GM21529 (cell line): Measurements from ENCODE around the gene MAP4K1.
A peak's percentile ranks its signal among the peaks of the same experiment; 100 is the strongest.
"Not testable (repeated sequence)": the region's sequence is repeated elsewhere in the genome, so short reads cannot be mapped to it uniquely, and the experiment has no call there.

Source experiments
- ATAC-seq: cut with Tn5 transposase; IDR thresholded peaks from one replicate; pipeline ENCODE4 v1.9.1; 2021; ENCODE audit not compliant: unreplicated experiment

MAP4K1 gene

GRCh38 chr19:38653028-38653571 lies 35.3 kb upstream of the MAP4K1 start:
- ATAC-seq = no peak

GRCh38 chr19:38650911-38651584 lies 33.3 kb upstream of the MAP4K1 start:
- ATAC-seq = no peak

GRCh38 chr19:38650172-38650775 lies 32.5 kb upstream of the MAP4K1 start:
- no peak for ATAC-seq

GRCh38 chr19:38649305-38650171 lies 31.8 kb upstream of the MAP4K1 start:
- no peak for ATAC-seq

GRCh38 chr19:38648769-38649304 lies 31.1 kb upstream of the MAP4K1 start:
- ATAC-seq = no peak

- no peak for ATAC-seq
Observed at GRCh38 chr19:38647966-38648768, 30.4 kb upstream of the MAP4K1 start.

- peak; percentile 78 for ATAC-seq
Observed at GRCh38 chr19:38647368-38647965, 29.7 kb upstream of the MAP4K1 start, which contains the start of gene ACTN4. Gene ACTN4, plus strand, starts transcription at chr19:38647649. Its CDS starts 97 bp downstream, at chr19:38647746.

GRCh38 chr19:38644719-38645118 lies 27.0 kb upstream of the MAP4K1 start:
- ATAC-seq = no peak

- ATAC-seq = no peak
Observed at GRCh38 chr19:38642176-38642575, 24.4 kb upstream of the MAP4K1 start.

GRCh38 chr19:38640368-38640767 lies 22.6 kb upstream of the MAP4K1 start:
- no peak for ATAC-seq

GRCh38 chr19:38639679-38640078 lies 21.9 kb upstream of the MAP4K1 start:
- ATAC-seq = no peak

GRCh38 chr19:38638461-38638860 lies 20.7 kb upstream of the MAP4K1 start:
- no peak for ATAC-seq

GRCh38 chr19:38635483-38636399 lies 18.0 kb upstream of the MAP4K1 start:
- no peak for ATAC-seq

GRCh38 chr19:38634757-38635482 lies 17.2 kb upstream of the MAP4K1 start:
- ATAC-seq = no peak

GRCh38 chr19:38632476-38633213 lies 14.9 kb upstream of the MAP4K1 start:
- ATAC-seq = no peak

GRCh38 chr19:38631811-38632475 lies 14.2 kb upstream of the MAP4K1 start:
- ATAC-seq = not testable (repeated sequence)

- ATAC-seq = not testable (repeated sequence)
Observed at GRCh38 chr19:38631301-38631700, 13.5 kb upstream of the MAP4K1 start.
